Measurements from ENCODE around the gene B4GALT1. TPM values are rescaled to one million over a fixed set of nuclear protein-coding genes. Genes with fewer than 3 reads are reported as not detected.

Gene B4GALT1
- total RNA-seq, 1 donor from 2014 or later: 100 TPM

DNA sequence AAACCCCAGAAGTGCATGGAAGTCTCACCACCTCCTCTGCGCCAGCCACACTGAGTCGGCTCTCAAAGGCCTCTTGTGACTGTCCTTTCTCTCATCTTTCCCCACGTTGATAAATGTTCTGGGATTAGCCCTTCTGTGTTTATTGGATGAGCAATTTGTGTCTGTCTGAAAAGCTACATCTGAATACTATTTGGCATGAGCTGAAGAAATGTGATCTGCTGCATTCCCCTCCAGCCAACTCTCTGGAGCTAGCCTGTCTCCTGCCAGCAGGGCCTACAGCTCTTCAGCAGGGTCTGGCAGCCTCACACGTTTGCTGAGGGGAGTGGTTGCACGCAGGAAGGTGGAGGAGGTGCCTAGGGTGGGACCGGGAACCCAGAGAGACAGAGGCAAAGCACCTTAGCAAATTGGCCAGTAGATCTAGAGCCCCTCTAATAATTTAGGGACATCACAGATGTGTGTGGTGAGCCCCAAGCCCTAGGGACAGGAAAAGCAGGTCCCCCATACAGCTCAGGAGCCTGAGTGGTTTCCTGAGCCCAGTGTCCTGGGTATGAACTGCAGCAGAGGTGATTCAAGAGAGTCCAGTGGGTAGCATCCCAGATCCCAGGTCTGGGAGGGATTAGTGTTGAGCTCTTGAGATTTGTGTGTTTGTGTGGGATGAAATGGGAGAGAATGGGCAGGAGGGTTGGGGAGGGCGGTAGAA lies 20.5 kb upstream of the B4GALT1 start:
- peaks cover 13 to 57% of the 10 kb centered on the region in 2 donors for H3K4me1 ChIP-seq
- no peaks in the 10 kb centered on the region for H3K36me3 ChIP-seq
- DNase-seq (ENCODE audit: low spot score in 2 of 2): no peak
- TF ChIP-seq, protein P1, sequence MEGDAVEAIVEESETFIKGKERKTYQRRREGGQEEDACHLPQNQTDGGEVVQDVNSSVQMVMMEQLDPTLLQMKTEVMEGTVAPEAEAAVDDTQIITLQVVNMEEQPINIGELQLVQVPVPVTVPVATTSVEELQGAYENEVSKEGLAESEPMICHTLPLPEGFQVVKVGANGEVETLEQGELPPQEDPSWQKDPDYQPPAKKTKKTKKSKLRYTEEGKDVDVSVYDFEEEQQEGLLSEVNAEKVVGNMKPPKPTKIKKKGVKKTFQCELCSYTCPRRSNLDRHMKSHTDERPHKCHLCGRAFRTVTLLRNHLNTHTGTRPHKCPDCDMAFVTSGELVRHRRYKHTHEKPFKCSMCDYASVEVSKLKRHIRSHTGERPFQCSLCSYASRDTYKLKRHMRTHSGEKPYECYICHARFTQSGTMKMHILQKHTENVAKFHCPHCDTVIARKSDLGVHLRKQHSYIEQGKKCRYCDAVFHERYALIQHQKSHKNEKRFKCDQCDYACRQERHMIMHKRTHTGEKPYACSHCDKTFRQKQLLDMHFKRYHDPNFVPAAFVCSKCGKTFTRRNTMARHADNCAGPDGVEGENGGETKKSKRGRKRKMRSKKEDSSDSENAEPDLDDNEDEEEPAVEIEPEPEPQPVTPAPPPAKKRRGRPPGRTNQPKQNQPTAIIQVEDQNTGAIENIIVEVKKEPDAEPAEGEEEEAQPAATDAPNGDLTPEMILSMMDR (IDR thresholded peaks at IDR 0.05): no peak
- no peak overlapping the region for H3K4me3 ChIP-seq
- no peaks in the 10 kb centered on the region for H3K27me3 ChIP-seq
- H3K27ac ChIP-seq: peak overlapping the region; percentile 53 to 72
- H3K9me3 ChIP-seq: no peaks in the 10 kb centered on the region
- intact Hi-C loops (cut with DNase I): no loop called here

DNA sequence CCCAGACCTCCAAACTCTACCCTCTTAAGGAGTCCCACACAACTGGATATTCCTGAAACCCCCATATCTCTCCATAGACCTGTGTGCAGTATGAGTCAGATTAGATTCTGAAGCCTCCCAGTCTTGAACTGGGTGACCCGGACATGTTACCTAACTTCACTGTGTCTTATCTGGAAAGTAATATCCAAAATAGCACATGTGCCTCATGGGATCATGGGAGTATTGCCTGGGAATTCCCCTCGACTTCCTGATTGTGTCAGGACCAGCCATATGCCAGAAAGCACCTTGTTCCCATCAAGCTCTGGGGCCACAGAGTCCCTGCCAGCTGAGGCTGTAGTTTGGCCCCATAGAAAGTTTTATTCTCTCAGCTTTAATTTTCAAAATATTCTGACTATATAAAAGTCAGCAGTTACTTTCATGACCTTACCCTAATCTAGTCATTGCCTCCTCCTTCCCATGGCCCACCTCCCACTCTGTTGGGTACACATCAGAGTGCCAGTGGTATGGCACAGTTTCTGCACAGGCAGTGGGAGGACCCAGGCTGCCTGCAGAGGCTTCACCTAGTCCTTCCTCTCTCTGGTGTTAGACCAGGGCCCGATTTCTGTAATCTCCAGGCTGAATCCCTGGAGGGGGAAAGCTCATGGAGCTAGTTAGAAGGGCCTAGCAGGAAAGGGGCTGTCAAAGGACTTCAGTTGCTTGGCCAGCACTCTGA lies 19.5 kb upstream of the B4GALT1 start:
- Histone ChIP-seq H3K9me3 (no peaks in the 10 kb centered on the region), H3K4me1 (peaks cover 8 to 58% of the 10 kb centered on the region in 2 donors), H3K27me3 (no peaks in the 10 kb centered on the region), H3K4me3 (no peak overlapping the region), H3K27ac (peak overlapping the region; percentile 53 to 72), H3K36me3 (no peaks in the 10 kb centered on the region)
- intact Hi-C loops (cut with DNase I): no loop called here
- TF ChIP-seq, protein P1 (IDR thresholded peaks at IDR 0.05): no peak
- DNase-seq (ENCODE audit: low spot score in 2 of 2): no peak

DNA sequence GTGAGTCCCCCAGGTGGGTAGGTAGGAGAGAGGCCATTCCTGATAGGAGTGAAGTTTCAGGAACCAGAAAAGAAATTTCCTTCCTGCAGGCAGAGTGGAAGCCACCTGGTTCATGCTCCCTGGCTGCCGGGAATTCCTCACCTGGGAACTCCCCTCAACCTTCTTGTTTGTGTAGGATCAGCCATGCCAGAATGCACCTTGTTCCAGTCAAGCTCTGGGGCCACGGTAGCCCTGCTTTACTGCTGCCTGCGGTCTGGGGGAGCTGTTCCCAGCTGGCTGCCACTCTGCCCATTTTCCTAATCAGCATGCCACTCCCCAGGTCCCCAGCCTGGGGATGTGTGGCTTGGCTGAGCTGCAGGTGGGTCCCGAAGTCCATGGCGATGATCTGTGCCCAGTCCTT lies 18.7 kb upstream of the B4GALT1 start:
- TF ChIP-seq, protein P1 (IDR thresholded peaks at IDR 0.05): no peak
- peaks cover 8 to 56% of the 10 kb centered on the region in 2 donors for H3K4me1 ChIP-seq
- H3K27ac ChIP-seq: peak overlapping the region; percentile 53 to 72
- intact Hi-C loops (cut with DNase I): no loop called here
- no peaks in the 10 kb centered on the region for H3K27me3 ChIP-seq
- H3K36me3 ChIP-seq: no peaks in the 10 kb centered on the region
- DNase-seq (ENCODE audit: low spot score in 2 of 2): no peak
- no peaks in the 10 kb centered on the region for H3K9me3 ChIP-seq
- no peak overlapping the region for H3K4me3 ChIP-seq

DNA sequence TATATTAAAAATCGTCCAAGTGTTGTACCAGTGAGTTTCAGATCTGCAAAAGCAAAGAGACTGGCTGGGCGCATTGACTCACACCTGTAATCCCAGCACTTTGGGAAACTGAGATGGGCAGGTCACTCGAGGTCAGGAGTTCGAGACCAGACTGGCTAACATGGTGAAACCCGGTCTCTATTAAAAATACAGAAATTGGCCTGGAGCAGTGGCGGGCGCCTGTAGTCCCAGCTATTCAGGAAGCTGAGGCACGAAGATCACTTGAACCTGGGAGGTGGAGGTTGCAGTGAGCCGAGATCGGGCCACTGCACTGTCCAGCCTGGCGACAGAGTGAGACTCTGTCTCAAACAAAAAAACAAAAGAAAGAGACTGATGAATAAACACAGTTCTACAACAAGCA lies 18.3 kb upstream of the B4GALT1 start:
- H3K27me3 ChIP-seq: no peaks in the 10 kb centered on the region
- H3K36me3 ChIP-seq: no peaks in the 10 kb centered on the region
- H3K27ac ChIP-seq: no peak overlapping the region
- intact Hi-C loops (cut with DNase I): no loop called here
- no peaks in the 10 kb centered on the region for H3K9me3 ChIP-seq
- no peak for DNase-seq (ENCODE audit: low spot score in 2 of 2)
- H3K4me3 ChIP-seq: no peak overlapping the region
- TF ChIP-seq, protein P1 (IDR thresholded peaks at IDR 0.05): no peak
- peaks cover 8 to 58% of the 10 kb centered on the region in 2 donors for H3K4me1 ChIP-seq

DNA sequence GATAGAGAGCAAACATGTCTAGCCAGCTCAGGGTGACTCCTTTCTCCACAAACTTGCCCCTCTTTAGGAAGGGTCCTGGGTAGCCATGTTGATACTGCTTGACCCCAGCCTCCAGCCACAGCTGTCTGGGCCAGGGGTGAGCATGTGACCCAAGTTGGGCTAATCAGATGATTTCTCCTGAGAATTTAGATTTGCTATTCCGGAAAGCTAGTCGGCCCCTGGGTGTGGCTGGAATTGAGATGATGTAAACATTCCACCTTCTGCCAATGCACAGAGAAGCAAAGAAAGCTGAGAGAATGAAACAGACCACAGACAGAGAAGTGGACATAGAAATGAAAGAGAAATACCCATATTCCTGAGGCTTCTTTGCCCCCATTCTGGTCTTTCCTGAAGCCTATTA lies 17.8 kb upstream of the B4GALT1 start:
- H3K27me3 ChIP-seq: no peaks in the 10 kb centered on the region
- no peak overlapping the region for H3K4me3 ChIP-seq
- H3K4me1 ChIP-seq: peaks cover 8 to 59% of the 10 kb centered on the region in 2 donors
- H3K9me3 ChIP-seq: no peaks in the 10 kb centered on the region
- TF ChIP-seq, protein P1 (IDR thresholded peaks at IDR 0.05): no peak
- intact Hi-C loops (cut with DNase I): no loop called here
- H3K27ac ChIP-seq: no peak overlapping the region
- no peak for DNase-seq (ENCODE audit: low spot score in 2 of 2)
- H3K36me3 ChIP-seq: no peaks in the 10 kb centered on the region

All from ascending aorta (tissue), 2 donors.